Motor neuron (in vitro differentiated cells): Measurements from ENCODE around the gene MRPS5. TPM values are rescaled to one million over a fixed set of nuclear protein-coding genes. Genes with fewer than 3 reads are reported as not detected.
"Not testable (repeated sequence)": the region's sequence is repeated elsewhere in the genome, so short reads cannot be mapped to it uniquely, and the experiment has no call there.

Experiments
- ATAC-seq, 8 experiments: fragments of 200-7000 bp; cut with Tn5 transposase; replicated peaks in 6 of 8; 2 replicates each; pipeline ENCODE4 v1.8.0; 2021; ENCODE audit warnings: mild to moderate bottlenecking in 8 of 8, moderate library complexity in 8 of 8
- H3K27ac ChIP-seq, 2 donors: fragments of 250-450 bp; sonication (Bioruptor Pico); 2 replicates each; pipeline ENCODE4 v1.9.0; 2021; ENCODE audit warnings: antibody characterized with exemption in 2 of 2, mild to moderate bottlenecking in 2 of 2, moderate library complexity in 1 of 2
- H3K4me1 ChIP-seq, 2 donors: fragments of 250-450 bp; sonication (Bioruptor Pico); replicated peaks in 1 of 2; 2 replicates each; pipeline ENCODE4 v1.6.1; 2021; ENCODE audit warnings: antibody characterized with exemption in 2 of 2, mild to moderate bottlenecking in 2 of 2, moderate library complexity in 1 of 2
- H3K4me3 ChIP-seq, 5 donors: fragments of 250-450 bp; sonication (Bioruptor Pico); 2 replicates each; pipeline ENCODE4 v1.9.0; 2021; ENCODE audit warnings: antibody characterized with exemption in 5 of 5, mild to moderate bottlenecking in 5 of 5, moderate library complexity in 4 of 5
- WGBS, 10 experiments: fragments of 450-650 bp; shearing (Covaris generic); methylation state at CpG; one replicate each; pipeline ENCODE4 v1.0.0; 2022; 5-methylcytosine and 5-hydroxymethylcytosine counted together
- in situ Hi-C, 9 experiments: fragments of 400-800 bp; cut with MboI; loops; one replicate each; pipeline ENCODE4 v1.15.0; 2021; ENCODE audit warnings: low sequenced_read_pairs in 9 of 9, low pct_unique_long_range_greater_than_20kb in 2 of 9; ENCODE audit not compliant: unreplicated experiment in 9 of 9
- total RNA-seq, 8 experiments: library from RNA; unstranded; fragments of 300-600 nt; gene quantifications; 2 replicates each; pipeline versions ENCODE4 v1.2.3 to v1.2.4, GENCODE V29; 2022

Gene MRPS5
- total RNA-seq, 8 experiments from 2014 or later = 41.9 to 96.7 (median 54.3) TPM

DNA sequence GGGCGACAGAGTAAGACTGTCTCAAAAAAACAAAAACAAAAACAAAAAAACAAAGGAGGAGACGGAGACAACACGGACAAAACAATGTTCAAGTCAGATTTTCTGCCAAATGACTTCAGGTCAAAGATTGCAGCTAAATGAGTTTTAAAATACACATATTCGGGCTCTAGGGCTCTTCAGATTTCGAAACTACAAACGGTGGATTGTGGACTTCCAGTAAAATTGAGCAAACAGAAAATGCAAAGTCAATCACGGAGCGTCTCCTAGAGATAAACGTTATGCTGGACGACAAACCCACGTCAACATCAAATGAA lies 558 bp downstream of the MRPS5 start:
- ATAC-seq = peak in 3 of 8 experiments; percentile 14 to 25 (median 16)
- in situ Hi-C loops = loop anchor here in 2 of 9 experiments (25.0 kb wide), 2 partner anchors 109 to 134 kb away; no protein-coding TSS in a partner anchor
- WGBS, 10 experiments = 0 to 5% (median 0%) methylated on average over 3 to 10 of the region's 11 CpGs
- Histone ChIP-seq H3K4me3 (peak overlapping the region; percentile 77 to 96 (median 91)), H3K4me1 (peaks cover 7 to 9% of the 10 kb centered on the region in 2 donors), H3K27ac (no peak overlapping the region)

DNA sequence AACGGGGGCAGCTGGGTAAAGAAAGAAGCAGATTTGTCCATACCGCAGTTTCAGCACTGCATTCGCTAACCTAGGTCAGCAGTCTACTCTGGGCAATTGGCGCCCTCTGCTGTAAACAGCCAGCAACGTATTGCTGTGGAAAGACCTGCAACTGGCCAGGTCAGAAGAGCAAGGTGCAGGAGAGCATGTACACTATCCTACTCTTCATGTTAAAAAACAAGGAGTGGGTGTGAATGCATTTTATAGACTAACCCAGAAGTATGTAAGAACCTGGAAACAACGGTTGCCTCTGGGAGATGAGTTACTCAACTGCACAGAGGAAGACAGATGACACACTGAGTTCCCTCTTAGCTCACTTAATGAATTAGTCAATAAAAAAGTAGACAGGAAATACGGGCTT lies 6.2 kb downstream of the MRPS5 start:
- Histone ChIP-seq H3K4me1 (peaks cover 1 to 4% of the 10 kb centered on the region in 2 donors), H3K4me3 (no peak overlapping the region), H3K27ac (no peak overlapping the region)
- ATAC-seq = peak; percentile 87 to 98 (median 95)
- 6 to 61% (median 23%) methylated on average over 1 to 7 of the region's 7 CpGs for WGBS, 10 experiments
- in situ Hi-C loops = loop anchor here in 2 of 9 experiments (25.0 kb wide), 2 partner anchors 103 to 128 kb away; no protein-coding TSS in a partner anchor

DNA sequence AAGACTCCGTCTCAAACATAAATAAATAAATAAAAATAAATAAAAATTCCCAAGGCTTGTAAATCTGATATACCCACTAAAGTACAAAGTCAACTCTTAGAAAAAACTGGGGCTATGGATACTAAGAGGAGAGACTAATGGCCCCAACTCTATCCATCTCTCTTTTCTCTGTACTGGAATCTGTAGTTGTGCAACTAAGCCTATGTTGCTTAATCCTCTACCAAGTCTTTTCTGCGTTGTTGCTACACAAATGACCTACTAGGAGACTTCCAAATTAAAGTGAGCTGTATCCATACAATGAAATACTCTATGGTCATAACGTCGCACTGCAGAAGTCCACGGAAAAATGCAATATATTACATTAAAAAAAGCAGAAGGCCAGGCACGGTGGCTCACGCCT lies 8.1 kb downstream of the MRPS5 start:
- in situ Hi-C loops = loop anchor here in 2 of 9 experiments (25.0 kb wide), 2 partner anchors 101 to 126 kb away; no protein-coding TSS in a partner anchor
- Histone ChIP-seq H3K4me1 (no peaks in the 10 kb centered on the region), H3K27ac (no peak overlapping the region), H3K4me3 (no peak overlapping the region)
- no peak for ATAC-seq
- WGBS, 10 experiments = 80 to 100% (median 97%) methylated on average over 1 to 7 of the region's 7 CpGs; no CpG with 5 or more reads in 1 of the 10 experiments

DNA sequence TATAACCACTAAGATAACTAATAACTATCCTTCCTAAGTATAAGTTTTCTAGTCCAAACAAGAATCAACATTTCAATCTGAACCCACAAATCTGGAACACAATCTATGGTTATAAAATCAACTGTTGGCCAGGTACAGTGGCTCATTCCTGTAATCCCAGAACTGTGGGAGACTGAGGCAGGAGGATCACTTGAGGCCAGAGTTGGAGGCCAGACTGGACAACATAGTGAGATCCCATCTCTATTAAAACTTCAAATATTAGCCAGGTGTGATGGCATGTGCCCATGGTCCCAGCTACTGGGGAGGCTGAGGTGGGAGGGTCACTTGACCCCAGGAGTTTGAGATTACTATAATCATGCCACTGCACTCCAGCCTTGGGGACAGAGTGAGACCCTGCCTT lies 11.2 kb downstream of the MRPS5 start:
- Histone ChIP-seq H3K4me1 (no peaks in the 10 kb centered on the region), H3K27ac (no peak overlapping the region), H3K4me3 (no peak overlapping the region)
- ATAC-seq = no peak
- in situ Hi-C loops = loop anchor here in 2 of 9 experiments (25.0 kb wide), 2 partner anchors 98 to 123 kb away; no protein-coding TSS in a partner anchor

DNA sequence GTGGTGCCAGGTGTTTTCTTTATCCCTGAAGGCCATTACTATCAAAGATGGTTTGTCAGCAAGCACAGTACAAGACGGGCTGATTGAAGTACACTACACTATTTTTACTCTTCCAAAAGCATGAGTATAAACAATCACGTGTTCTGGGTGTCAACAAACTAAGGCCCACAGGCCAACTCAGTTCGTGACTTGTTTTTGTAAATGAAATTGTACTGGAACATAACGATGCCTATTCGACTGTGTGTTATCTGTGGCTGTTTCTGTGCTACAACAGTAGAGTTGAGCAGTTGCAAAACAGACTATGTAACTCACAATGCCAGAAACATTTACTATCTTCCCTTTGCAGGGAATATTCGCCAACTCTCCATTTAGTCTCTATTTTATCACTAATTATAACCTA lies 12.3 kb downstream of the MRPS5 start:
- no peak for ATAC-seq
- WGBS, 10 experiments = 90 to 100% (median 96%) methylated on average over 3 to 6 of the region's 6 CpGs; no CpG with 5 or more reads in 2 of the 10 experiments
- Histone ChIP-seq H3K4me3 (no peak overlapping the region), H3K4me1 (no peaks in the 10 kb centered on the region), H3K27ac (no peak overlapping the region)
- in situ Hi-C loops = loop anchor here in 2 of 9 experiments (25.0 kb wide), 2 partner anchors 97 to 122 kb away; no protein-coding TSS in a partner anchor

DNA sequence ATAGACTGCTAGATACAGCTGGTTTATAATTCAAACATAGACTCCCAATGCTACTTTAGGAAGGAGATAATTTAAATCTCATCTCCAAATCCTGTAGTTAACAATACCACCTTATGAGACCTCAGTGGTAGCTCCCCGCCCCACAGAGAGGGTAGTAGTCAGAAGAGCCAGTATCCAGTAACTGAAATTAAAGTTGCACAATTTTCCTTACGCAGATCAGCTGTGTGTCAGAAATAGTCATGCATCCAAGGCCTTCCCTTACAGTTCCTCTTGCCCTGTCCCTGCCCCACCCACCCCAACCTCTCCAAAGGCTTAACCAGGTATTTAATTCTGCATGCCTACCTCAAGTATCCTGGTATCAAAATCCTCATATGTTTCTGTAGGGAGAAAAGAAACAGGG lies 15.5 kb downstream of the MRPS5 start:
- WGBS, 10 experiments = 83 to 100% (median 100%) methylated on average over 1 to 2 of the region's 2 CpGs; no CpG with 5 or more reads in 6 of the 10 experiments
- no peak for ATAC-seq
- in situ Hi-C loops = loop anchor here in 2 of 9 experiments (25.0 kb wide), 2 partner anchors 94 to 119 kb away; no protein-coding TSS in a partner anchor
- no peak overlapping the region for H3K4me3 ChIP-seq
- no peaks in the 10 kb centered on the region for H3K4me1 ChIP-seq
- no peak overlapping the region for H3K27ac ChIP-seq

DNA sequence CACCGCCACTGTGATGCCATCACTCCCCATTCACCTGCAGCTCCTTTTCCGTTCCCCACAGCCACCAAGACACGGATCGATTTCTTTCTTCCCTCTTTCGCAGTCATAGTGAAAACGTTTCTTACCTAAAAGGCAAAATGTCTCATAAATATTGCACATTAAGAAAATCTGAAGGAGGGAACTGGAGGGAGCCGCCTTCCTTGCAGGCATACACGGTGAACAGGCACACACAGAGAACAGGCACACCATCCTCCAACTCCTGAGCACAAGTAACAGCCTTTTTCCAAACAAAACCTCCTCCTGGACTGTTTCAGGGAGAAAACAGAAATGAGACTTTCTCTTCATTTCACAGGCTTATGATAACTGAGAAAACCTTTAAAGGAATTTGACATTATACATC lies 17.0 kb downstream of the MRPS5 start:
- 82 to 100% (median 93%) methylated on average over 2 to 7 of the region's 8 CpGs; no CpG with 5 or more reads in 1 of the 10 experiments for WGBS, 10 experiments
- Histone ChIP-seq H3K4me1 (no peaks in the 10 kb centered on the region), H3K27ac (no peak overlapping the region), H3K4me3 (no peak overlapping the region)
- in situ Hi-C loops = loop anchor here in 2 of 9 experiments (25.0 kb wide), 2 partner anchors 92 to 117 kb away; no protein-coding TSS in a partner anchor
- no peak for ATAC-seq

DNA sequence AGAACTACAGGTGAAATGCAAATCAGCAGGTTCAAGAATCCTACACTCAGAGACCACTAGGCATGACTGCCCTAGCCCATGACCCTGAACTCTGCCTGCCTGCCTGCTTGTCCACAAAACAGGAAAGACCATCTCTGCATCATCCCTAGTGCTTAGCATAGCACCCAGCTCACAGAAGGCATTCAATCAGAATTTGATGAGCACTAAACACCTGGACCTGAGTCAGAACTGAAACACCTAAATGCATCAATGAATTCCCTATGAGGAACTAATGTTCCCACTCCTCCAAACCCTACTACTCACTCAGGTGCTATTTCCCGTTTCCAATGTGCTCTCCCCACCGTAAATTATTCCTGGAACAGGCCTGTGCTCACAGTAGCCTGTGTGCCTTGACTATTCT lies 21.7 kb downstream of the MRPS5 start:
- no peaks in the 10 kb centered on the region for H3K4me1 ChIP-seq
- no peak for ATAC-seq
- in situ Hi-C loops = loop anchor here in 2 of 9 experiments (25.0 kb wide), 2 partner anchors 88 to 113 kb away; no protein-coding TSS in a partner anchor
- H3K4me3 ChIP-seq = no peak overlapping the region
- WGBS, 10 experiments = 71 to 100% (median 100%) methylated on average over 1 to 2 of the region's 2 CpGs; no CpG with 5 or more reads in 2 of the 10 experiments
- no peak overlapping the region for H3K27ac ChIP-seq

DNA sequence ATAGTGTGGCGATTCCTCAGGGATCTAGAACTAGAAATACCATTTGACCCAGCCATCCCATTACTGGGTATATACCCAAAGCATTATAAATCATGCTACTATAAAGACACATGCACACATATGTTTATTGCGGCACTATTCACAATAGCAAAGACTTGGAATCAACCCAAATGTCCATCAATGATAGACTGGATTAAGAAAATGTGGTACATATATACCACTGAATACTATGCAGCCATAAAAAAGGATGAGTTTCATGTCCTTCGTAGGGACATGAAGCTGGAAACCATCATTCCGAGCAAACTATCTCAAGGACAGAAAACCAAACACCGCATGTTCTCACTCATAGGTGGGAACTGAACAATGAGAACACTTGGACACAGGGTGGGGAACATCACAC lies 23.3 kb downstream of the MRPS5 start:
- H3K27ac ChIP-seq, ATAC-seq, H3K4me1 ChIP-seq, H3K4me3 ChIP-seq, in situ Hi-C loops: not testable (repeated sequence)
- WGBS, 10 experiments = 100% methylated on average over 1 to 2 of the region's 5 CpGs; no CpG with 5 or more reads in 7 of the 10 experiments

DNA sequence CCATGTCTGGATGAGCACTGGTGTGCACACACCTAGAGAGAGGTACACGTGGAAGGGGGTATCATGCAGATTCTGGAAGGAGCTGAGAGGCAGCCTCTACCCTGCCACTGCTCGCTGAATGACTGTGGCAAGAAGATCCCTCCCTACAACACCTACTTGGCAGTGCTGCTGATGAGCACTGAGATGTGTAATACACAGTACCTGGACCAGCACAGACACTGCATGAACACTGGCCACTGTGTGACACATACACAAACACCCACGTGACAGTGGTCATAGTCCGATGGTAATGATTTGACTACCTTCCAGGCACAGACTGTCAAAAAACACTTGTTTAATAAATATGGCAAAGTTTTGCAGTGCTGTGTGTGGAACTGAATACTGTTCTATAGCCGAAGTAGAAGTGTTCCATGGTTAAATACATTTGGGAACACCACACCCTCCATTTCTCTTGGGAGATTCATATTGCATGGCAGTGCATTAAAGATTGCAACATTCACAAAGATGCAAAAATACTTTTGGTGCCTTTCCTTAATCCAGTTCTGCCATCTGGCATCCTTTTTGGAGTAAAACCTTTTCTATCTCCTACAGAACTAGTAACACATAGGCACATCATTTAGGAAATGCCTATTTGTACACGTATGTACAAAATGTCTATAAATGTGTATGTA lies 29.6 kb downstream of the MRPS5 start:
- Histone ChIP-seq H3K4me1 (no peaks in the 10 kb centered on the region), H3K4me3 (no peak overlapping the region), H3K27ac (no peak overlapping the region)
- WGBS, 10 experiments = 38 to 100% (median 94%) methylated on average over 1 to 4 of the region's 6 CpGs; no CpG with 5 or more reads in 1 of the 10 experiments
- in situ Hi-C loops = no loop called here
- ATAC-seq = peak in 2 of 8 experiments; percentile 43 to 47

DNA sequence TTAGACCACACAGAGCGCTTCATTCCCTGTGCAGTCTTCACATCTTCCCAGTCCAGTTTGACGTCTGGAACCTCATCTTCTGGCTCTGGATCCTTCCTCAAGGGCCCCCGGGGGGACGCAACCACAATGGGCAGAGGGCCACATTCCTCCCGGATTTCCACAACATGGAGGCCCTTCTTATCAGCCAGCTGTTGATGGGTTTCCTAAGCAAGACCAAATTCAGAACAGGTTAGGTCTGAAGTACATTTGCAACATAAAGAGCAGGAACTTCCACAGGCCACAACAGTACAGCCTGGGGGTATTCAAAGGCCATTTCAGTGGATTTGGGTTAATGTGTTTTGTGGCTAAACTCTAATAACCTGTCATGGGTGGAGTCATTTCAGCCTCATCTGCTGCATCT lies 34.2 kb downstream of the MRPS5 start:
- H3K4me1 ChIP-seq = peaks cover 0 to 5% of the 10 kb centered on the region in 2 donors
- no peak overlapping the region for H3K27ac ChIP-seq
- in situ Hi-C loops = no loop called here
- WGBS, 10 experiments = 86 to 100% (median 96%) methylated on average over 1 to 5 of the region's 5 CpGs; no CpG with 5 or more reads in 4 of the 10 experiments
- H3K4me3 ChIP-seq = no peak overlapping the region
- ATAC-seq = no peak

DNA sequence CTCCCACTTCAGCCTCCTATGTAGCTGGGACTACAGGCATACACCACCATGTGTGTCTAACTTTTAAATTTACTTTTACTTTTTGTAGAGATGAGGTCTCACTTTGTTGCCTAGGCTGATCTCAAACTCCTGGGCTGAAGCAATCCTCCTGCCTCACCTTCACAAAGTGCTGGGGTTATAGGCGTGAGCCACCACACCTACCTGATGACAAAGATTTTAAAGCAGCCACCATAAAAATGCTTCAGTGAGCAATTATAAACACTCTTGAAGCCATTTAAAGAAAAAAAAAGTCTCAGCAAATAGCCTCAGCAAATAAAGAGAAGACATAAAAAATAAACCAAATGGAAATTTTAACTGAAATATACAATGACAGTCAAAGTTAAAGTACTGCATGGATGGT lies 35.6 kb downstream of the MRPS5 start:
- Histone ChIP-seq H3K27ac (no peak overlapping the region), H3K4me3 (no peak overlapping the region), H3K4me1 (peaks cover 0 to 7% of the 10 kb centered on the region in 2 donors)
- 100% methylated on average over 1 of the region's 1 CpG; no CpG with 5 or more reads in 2 of the 10 experiments for WGBS, 10 experiments
- in situ Hi-C loops = no loop called here
- ATAC-seq = no peak

DNA sequence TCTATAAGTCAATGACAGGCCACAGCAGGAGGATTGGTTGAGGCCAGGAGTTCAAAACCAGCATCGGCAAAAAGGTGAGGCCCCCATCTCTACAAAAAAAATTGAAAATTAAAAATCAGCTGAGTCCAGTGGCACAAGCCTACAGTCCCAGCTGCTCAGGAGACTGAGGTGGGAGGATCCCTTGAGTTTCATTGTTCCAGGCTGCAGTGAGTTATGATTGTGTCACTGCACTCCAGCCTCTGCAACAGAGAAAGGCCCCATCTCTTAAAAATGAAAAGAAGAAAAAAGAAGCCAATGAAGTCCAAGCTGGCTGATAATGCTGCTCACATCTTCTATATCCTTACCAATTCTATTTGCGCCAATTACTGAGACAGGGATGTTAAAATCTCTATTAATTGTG lies 39.1 kb downstream of the MRPS5 start:
- in situ Hi-C loops = no loop called here
- no peak overlapping the region for H3K4me3 ChIP-seq
- H3K27ac ChIP-seq = no peak overlapping the region
- peak in 5 of 8 experiments; percentile 65 to 88 (median 76) for ATAC-seq
- H3K4me1 ChIP-seq = peaks cover 5 to 16% of the 10 kb centered on the region in 2 donors
- WGBS, 10 experiments = 40 to 100% (median 88%) methylated on average over 1 to 2 of the region's 2 CpGs; no CpG with 5 or more reads in 1 of the 10 experiments
